Measurements from ENCODE around the gene CEP131.

The CEP131 gene

DNA sequence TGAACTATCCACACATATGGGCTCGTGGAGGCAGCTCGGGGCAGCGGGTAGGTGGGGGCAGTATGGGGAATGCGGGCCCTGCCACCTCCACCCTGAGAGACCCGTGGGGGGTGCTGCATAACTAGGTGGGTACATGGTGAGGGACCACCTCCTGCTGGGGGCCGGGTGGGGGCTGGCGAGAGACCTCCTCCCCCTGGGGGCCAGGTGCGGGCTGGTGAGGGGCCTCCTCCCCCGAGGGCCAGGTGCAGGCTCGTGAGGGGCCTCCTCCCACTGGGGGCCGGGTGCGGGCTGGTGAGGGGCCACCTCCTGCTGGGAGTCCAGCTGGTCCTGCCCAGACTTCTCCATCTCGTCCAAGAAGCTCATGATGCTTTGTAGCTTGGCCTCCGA lies 25.4 kb downstream of the CEP131 start:
- DNase-seq = no peak

DNA sequence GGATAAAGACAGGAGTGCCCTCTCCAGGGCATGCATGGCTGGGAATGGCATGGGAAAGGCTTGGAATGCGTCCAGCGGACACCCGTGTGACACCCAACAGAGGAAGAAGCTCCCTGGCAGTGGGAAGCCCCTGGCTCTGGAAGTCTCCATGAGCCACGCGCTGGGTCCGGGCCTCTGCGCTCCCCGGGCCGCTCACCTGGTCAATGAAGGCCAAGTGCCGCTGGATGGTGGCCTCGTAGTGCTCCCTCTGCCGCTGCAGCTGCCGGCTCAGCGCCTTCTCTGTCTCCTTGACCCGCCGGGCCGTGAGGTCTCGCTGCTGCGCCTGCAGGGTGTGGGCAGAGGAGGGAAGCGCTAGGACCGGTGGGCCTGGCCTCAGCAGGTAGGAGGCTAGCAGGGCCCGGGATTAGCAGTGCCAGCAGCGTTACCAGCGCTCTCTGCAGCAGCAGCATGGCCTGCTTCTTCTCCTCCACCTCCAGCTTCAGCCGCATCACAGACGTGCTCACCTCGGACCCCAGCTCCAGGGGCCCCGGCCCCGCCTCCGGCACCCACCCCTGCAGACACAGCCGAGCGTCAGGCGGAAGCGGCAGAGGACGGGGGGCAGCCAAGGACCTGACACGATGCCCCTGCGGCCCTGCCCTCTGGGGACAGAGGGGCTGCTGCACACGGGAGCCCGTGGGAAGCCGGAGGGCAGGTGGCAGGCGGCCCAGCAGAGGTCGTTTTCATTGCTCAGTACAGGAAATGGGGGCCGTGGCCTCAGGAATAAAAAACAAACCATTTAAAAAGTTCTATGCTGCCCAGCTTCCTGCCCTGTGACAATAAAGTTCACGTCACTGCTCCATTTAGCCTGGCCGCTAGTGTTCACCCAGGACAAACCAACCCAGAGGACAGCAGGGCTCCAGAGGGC lies 26.0 kb downstream of the CEP131 start:
- DNase-seq = no peak

GRCh38 chr17:81195941-81196495 lies 26.7 kb downstream of the CEP131 start:
- no peak for DNase-seq

- DNase-seq = no peak
These were observed 27.5 kb downstream of the CEP131 start for GRCh38 chr17:81194941-81195901.

DNA sequence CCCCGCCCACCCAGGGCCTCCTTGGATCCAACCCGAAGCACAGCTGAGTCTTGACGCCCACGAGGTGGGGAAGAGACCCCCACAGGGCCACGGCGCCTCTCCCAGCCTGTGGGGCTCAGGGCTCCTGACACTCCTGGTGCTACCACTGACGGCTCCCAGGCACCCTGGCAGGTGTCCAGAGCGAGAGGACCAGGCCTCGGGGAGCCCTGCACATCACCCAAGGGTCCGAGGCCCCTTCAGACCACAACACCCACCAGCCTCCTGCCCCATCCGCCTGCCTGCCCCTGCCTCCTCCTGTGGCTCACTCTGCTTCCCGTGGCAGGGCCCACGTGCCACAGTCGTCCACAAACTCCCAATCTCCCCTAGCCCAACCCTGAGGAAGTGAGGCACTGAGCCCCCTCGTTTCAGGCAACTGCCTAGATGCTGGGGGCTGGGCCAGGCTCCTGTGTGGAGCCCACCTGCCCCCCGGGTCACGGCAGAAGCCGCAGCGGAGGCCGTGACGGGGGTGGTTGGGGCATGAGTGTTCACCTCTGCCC lies 28.5 kb downstream of the CEP131 start:
- DNase-seq = no peak

- DNase-seq = no peak
These were observed 29.1 kb downstream of the CEP131 start for GRCh38 chr17:81193470-81194224.

GRCh38 chr17:81193051-81193410 lies 29.7 kb downstream of the CEP131 start:
- DNase-seq = no peak

DNA sequence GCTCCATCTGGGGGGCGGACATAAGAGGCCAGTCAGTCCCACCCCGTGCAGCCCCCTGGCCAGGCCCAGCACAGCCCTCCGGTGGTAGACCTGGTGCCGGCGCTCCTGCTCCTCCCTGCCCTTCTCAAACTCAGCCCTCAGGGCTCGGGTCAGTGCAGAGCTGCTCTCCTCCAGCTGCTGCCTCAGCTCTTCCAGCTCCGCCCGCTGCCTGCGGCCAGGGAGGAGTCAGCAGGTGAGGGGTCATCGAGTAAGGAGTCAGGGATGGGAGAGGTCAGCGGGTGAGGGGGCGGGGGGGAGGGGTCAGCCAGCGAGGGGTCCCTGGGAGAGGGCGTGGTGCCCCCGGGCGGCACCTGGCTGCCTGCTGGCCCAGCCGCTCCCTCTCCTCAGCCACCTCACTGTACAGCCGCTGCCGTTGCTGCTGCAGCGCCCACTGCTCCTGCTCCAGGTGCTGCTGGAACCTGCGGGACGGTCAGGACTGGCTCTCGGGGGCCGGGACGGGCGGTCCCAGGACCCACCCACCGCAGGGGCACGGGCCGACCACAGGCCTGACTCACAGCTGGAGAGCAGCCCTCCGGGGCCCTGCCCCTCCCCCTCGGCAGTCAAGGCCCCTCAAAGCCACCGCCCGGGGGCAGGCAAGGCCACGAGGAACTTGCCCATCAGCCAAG lies 30.2 kb downstream of the CEP131 start:
- no peak for DNase-seq

DNA sequence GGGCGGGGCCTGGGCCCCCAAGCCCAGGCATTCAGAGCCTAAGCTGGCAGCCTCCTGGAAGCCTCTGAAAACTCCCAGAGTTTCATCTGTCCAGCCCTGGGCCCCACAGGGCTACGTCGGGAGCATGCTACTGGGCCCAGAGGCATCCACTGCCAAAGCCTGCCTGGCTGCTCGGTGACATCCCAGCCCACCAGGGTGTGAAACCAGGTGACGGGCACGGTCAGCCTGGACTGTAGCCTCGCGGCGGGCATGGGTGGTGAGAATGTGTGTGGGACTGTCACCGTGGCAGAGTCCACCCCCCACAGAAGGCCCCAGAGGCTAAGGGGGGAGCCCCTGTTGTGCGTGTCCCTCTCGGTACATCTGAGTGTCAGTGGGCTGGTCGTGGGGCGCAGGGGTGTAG lies 31.1 kb downstream of the CEP131 start:
- DNase-seq = no peak

DNA sequence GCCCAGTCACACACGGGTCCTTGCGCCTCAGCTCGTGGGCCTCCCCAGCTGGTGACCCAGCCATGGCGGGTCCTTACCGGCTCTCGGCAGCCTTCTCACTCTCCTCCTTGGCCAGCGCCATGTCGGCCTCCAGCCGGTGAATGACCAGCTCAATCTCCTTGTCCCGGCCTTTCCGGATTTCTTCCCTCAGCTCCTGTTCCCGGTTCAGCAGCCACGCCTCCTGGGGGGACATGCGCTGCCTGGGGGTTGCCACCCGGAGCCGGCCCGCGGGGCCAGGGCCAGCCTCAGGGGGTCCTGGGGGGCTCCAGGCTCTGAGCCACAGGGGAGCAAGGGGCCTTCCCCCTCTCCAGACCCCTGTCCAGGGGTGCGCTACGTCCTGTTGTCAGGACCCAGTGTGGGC lies 31.6 kb downstream of the CEP131 start:
- no peak for DNase-seq

DNA sequence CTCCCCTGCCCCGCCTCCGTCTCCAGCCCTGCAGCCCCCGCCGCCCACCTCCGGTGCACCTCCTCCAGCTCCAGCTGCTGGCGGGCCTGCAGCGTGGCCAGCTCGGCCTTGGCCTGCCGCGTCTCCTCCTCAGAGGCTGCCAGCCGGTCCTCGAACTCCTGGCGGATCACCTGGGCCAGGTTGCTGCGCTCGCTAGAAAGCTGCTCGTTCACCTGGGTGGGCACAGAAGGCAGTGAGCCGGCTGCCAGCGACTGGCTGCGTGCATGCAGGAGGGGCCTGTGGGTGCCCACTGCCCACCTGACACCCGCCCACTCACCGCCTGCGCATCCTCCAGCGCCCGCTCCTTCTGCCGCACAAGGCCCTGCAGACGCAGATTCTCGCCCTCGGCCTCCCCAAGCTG lies 32.2 kb downstream of the CEP131 start:
- DNase-seq = no peak

GRCh38 chr17:81189670-81190530 lies 32.9 kb downstream of the CEP131 start:
- no peak for DNase-seq

DNA sequence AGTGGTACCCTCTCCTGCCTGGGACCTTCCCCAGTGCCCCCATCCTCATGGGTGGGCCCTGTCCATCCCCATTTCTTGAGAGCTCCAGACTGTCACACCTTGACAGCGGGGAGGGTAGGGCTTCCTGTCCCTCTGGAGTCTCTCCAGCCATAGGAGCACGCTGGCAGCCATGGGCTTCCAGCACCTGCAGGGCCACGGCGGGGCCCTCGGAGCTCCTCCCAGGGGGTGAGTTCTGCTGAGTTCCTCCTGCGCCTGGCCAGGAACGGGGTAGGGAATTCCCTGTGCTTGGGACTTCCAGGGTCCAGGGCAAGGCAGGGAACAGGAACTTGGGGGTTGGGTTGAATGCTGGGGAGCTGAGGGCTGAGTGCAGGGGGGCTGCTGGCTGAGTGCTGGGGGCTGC lies 33.7 kb downstream of the CEP131 start:
- DNase-seq = no peak

GRCh38 chr17:81188491-81188840 lies 34.3 kb downstream of the CEP131 start:
- no peak for DNase-seq

DNA sequence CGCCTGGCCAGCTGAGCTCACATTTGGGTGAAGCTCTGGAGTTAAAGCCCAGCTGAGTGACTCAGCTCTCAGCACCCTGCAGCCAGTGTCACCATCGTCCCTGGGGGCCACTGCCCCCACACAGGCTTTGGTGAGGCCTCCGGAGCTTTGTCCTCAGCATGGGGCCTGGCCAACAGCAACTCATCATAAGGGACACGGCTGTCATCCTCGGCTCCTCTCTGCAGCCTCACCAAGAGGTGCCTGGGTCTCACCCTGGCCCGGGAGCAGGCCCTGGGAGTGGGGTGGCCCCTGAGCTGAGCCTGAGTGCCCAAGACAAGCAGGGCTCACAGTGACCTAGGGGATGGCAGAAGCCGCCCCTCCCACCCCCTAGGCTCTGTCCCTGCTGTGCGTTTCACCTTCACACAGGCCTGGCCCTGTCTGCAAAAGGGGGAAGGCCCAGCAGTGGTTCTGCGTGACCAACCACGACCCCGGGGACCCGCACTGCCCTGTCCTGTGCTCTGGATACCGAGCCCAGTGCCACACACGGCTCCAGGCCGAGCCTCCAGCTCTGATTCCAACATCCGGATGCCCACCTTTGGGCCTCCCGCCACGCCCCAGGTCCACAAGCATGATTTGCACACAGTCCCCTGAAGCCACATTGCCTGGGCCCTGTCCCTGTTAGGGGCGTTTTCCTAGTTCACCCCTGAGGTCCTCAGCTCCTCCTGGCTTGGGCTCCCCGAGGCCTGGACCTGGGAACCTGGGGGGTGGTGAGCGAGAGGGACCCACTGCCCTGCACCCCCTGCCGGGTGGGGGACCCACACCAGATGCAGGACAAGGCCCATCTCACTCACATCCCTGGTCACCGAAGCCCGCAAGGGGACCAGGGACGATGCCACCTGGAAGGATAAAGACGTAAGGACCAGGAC lies 34.9 kb downstream of the CEP131 start:
- no peak for DNase-seq

GRCh38 chr17:81187120-81187519 lies 35.6 kb downstream of the CEP131 start:
- DNase-seq = no peak

DNA sequence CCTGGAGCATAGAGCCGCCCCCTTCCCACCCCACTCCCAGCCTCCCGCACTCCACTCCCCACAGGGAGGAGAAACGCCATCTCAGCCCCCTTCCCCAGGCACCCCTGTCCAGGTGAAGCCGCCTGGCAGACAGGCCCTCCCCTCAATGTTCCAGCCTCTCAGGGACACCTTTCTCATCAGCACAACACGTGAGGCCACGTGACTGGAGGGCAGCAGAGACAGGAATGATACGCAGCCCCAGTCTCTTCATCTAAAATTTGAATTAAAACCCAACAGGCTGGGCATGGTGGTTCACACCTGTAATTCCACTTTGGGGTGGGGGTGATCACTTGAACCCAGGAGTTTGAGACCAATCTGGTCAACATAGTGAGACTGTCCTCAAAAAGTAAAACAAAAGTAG lies 36.6 kb downstream of the CEP131 start:
- DNase-seq = no peak

GRCh38 chr17:81184555-81184954 lies 38.2 kb downstream of the CEP131 start:
- no peak for DNase-seq

GRCh38 chr17:81183807-81184206 lies 39.0 kb downstream of the CEP131 start:
- DNase-seq = no peak

- no peak for DNase-seq
These were observed 39.4 kb downstream of the CEP131 start for GRCh38 chr17:81183316-81183715.

All from T-helper 9 cell (primary cell).